HEK293T (cell line): ENCODE results near the gene FAM168A.

ENCODE experiments used
- CTCF ChIA-PET: fragments of 350-600 bp; formaldehyde crosslinking; extraction: SDS; loops from one replicate; lab custom pipeline; 2021; ENCODE audit warnings: antibody characterized with exemption, inconsistent platforms; lab: Yijun Ruan, JAX
- POLR2A ChIA-PET: fragments of 350-600 bp; formaldehyde crosslinking; extraction: SDS; loops from one replicate; lab custom pipeline; 2020; ENCODE audit warnings: antibody characterized with exemption, inconsistent platforms; lab: Yijun Ruan, JAX
- DNase-seq: peaks from one replicate; pipeline ENCODE4 v3.0.0; 2012; ENCODE audit warnings: mixed read lengths; ENCODE audit errors: extremely low spot score
- ARNT ChIP-seq: fragments of 450-650 bp; IDR thresholded peaks from 2 replicates; pipeline ENCODE4 v1.6.1; 2017; ENCODE audit warnings: mild to moderate bottlenecking
- BHLHE40 ChIP-seq: fragments of 450-650 bp; IDR thresholded peaks from 2 replicates; pipeline ENCODE4 v1.6.1; 2016; ENCODE audit warnings: mild to moderate bottlenecking, moderate library complexity, borderline replicate concordance
- CTBP1 ChIP-seq: fragments of 450-650 bp; IDR thresholded peaks from 2 replicates; pipeline ENCODE4 v1.6.1; 2016; ENCODE audit warnings: borderline replicate concordance
- ELF4 ChIP-seq: fragments of 450-650 bp; IDR thresholded peaks from 2 replicates; pipeline ENCODE4 v1.6.1; 2017; ENCODE audit warnings: antibody characterized with exemption
- FOXA1 ChIP-seq: fragments of 450-650 bp; IDR thresholded peaks from 2 replicates; pipeline ENCODE4 v1.6.1; 2016; ENCODE audit warnings: mild to moderate bottlenecking
- FOXK2 ChIP-seq: fragments of 450-650 bp; IDR thresholded peaks from 2 replicates; pipeline ENCODE4 v1.6.1; 2016; ENCODE audit warnings: mild to moderate bottlenecking
- FOXM1 ChIP-seq: fragments of 450-650 bp; IDR thresholded peaks from 2 replicates; pipeline ENCODE4 v1.6.1; 2017; ENCODE audit warnings: mild to moderate bottlenecking, borderline replicate concordance
- HDGF ChIP-seq: fragments of 450-650 bp; IDR thresholded peaks from 2 replicates; pipeline ENCODE4 v1.6.1; 2017; ENCODE audit warnings: antibody characterized with exemption, borderline replicate concordance
- L3MBTL2 ChIP-seq: fragments of 450-650 bp; conservative IDR thresholded peaks from 2 replicates; pipeline ENCODE4 v1.6.1; 2016; ENCODE audit warnings: mild to moderate bottlenecking
- LEF1 ChIP-seq: fragments of 450-650 bp; IDR thresholded peaks from 2 replicates; pipeline ENCODE4 v1.6.1; 2017; ENCODE audit warnings: mild to moderate bottlenecking, borderline replicate concordance
- NFRKB ChIP-seq: fragments of 450-650 bp; IDR thresholded peaks from 2 replicates; pipeline ENCODE4 v1.6.1; 2016; ENCODE audit warnings: mild to moderate bottlenecking, moderate library complexity
- SP1 ChIP-seq: fragments of 450-650 bp; IDR thresholded peaks from 2 replicates; pipeline ENCODE4 v1.6.1; 2017
- SUZ12 ChIP-seq: fragments of 450-650 bp; IDR thresholded peaks from 2 replicates; pipeline ENCODE4 v1.6.1; 2016; ENCODE audit warnings: mild to moderate bottlenecking
- TARDBP ChIP-seq: fragments of 450-650 bp; IDR thresholded peaks from 2 replicates; pipeline ENCODE4 v1.6.1; 2016
- ZNF384 ChIP-seq: fragments of 450-650 bp; IDR thresholded peaks from 2 replicates; pipeline ENCODE4 v1.6.1; 2016
- TF ChIP-seq, protein P1 (sequence below): fragments of 450-650 bp; IDR thresholded peaks from 2 replicates; pipeline ENCODE4 v1.6.1; 2016

FAM168A gene

GRCh38 chr11:73382747-73383146 is 215.2 kb downstream of the FAM168A start:
- ChIA-PET POLR2A (no interaction called here), CTCF (interaction anchor here (1.0 kb wide), 1 partner anchor 31 kb away, joined by 3 read pairs; no protein-coding TSS in a partner anchor)
- DNase-seq, result no peak
- TF ChIP-seq HDGF (no peak), ARNT (no peak), FOXM1 (no peak), FOXA1 (no peak), SP1 (no peak), TARDBP (no peak), L3MBTL2 (no peak), CTBP1 (no peak), LEF1 (no peak), NFRKB (no peak), BHLHE40 (no peak), SUZ12 (no peak), ELF4 (no peak), ZNF384 (no peak), FOXK2 (no peak)
- TF ChIP-seq, protein P1, sequence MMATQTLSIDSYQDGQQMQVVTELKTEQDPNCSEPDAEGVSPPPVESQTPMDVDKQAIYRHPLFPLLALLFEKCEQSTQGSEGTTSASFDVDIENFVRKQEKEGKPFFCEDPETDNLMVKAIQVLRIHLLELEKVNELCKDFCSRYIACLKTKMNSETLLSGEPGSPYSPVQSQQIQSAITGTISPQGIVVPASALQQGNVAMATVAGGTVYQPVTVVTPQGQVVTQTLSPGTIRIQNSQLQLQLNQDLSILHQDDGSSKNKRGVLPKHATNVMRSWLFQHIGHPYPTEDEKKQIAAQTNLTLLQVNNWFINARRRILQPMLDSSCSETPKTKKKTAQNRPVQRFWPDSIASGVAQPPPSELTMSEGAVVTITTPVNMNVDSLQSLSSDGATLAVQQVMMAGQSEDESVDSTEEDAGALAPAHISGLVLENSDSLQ, result no peak

GRCh38 chr11:73382183-73382582 is 215.7 kb downstream of the FAM168A start:
- no peak for DNase-seq
- POLR2A ChIA-PET, result no interaction called here
- CTCF ChIA-PET, result interaction anchor here (0.8 to 1.0 kb wide), 2 partner anchors 12 to 31 kb away, joined by 3 read pairs; no protein-coding TSS in a partner anchor
- TF ChIP-seq FOXK2 (no peak), BHLHE40 (no peak), CTBP1 (no peak), FOXM1 (no peak), ZNF384 (no peak), L3MBTL2 (no peak), ARNT (no peak), ELF4 (no peak), SP1 (no peak), NFRKB (no peak), FOXA1 (no peak), HDGF (no peak), TARDBP (no peak), SUZ12 (no peak), LEF1 (no peak)
- TF ChIP-seq, protein P1, result no peak

DNA sequence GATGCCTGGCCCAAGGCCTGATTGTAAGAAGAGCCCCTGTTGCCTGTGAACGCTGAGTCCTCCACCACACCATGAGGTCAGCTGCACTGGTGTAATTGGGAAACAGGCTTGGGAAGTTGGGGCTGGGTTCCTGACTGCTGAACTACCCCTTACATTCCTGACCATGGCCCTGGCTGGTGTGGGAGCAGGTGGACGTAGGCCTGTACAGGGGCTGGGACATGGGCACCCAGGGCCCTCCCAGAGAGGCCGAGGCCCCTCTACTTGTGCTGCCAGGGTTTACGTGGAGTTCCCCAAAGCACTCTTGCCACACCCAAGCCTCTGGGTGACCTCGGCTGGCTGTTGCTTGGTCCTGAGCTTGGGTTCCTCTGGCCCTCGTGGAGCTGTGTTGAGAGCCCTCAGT is 216.3 kb downstream of the FAM168A start:
- TF ChIP-seq CTBP1 (no peak), ARNT (no peak), NFRKB (no peak), BHLHE40 (no peak), TARDBP (no peak), SUZ12 (no peak), FOXM1 (no peak), ZNF384 (no peak), FOXA1 (no peak), FOXK2 (no peak), SP1 (no peak), LEF1 (no peak)
- POLR2A ChIA-PET, result no interaction called here
- CTCF ChIA-PET, result interaction anchor here (0.8 to 1.0 kb wide), 2 partner anchors 12 to 30 kb away, joined by 3 read pairs; no protein-coding TSS in a partner anchor
- no peak for DNase-seq

GRCh38 chr11:73380897-73381410 is 217.0 kb downstream of the FAM168A start:
- DNase-seq, result no peak
- ChIA-PET POLR2A (no interaction called here), CTCF (no interaction called here)
- no peak for TF ChIP-seq NFRKB
- no peak for TF ChIP-seq SUZ12
- TF ChIP-seq L3MBTL2, result no peak
- TF ChIP-seq SP1, result no peak
- no peak for TF ChIP-seq LEF1
- TF ChIP-seq ELF4, result no peak
- no peak for TF ChIP-seq ZNF384
- no peak for TF ChIP-seq FOXA1
- no peak for TF ChIP-seq TARDBP
- TF ChIP-seq HDGF, result no peak
- no peak for TF ChIP-seq ARNT
- TF ChIP-seq, protein P1, result no peak
- no peak for TF ChIP-seq BHLHE40
- no peak for TF ChIP-seq FOXK2
- TF ChIP-seq FOXM1, result no peak
- no peak for TF ChIP-seq CTBP1

GRCh38 chr11:73380331-73380730 is 217.6 kb downstream of the FAM168A start:
- CTCF ChIA-PET, result no interaction called here

More at GRCh38 chr11:73380331-73380730, 217.6 kb downstream of the FAM168A start:
- no peak for DNase-seq
- POLR2A ChIA-PET, result interaction anchor here (1.3 kb wide), 1 partner anchor 8 kb away, joined by 4 read pairs; no protein-coding TSS in a partner anchor
- TF ChIP-seq LEF1 (no peak), ARNT (no peak), CTBP1 (no peak), FOXM1 (no peak)
